ENCODE results near the gene TMPRSS9.

Gene TMPRSS9

GRCh38 chr19:2425622-2426581 is 65.8 kb downstream of the TMPRSS9 start:
- peaks cover 13 to 36% of the 10 kb centered on the region in 2 donors for H3K4me1 Mint-ChIP-seq
- H3K27me3 Mint-ChIP-seq, result no peaks in the 10 kb centered on the region
- peak overlapping the region; percentile 98 to 99 for H3K4me3 Mint-ChIP-seq
- H3K27ac Mint-ChIP-seq, result peak overlapping the region; percentile 99
- H3K36me3 Mint-ChIP-seq, result peaks cover 29 to 41% of the 10 kb centered on the region in 2 donors
- ATAC-seq (replicated peaks) (no peak), DNase-seq (no peak)
- no peaks in the 10 kb centered on the region for H3K9me3 Mint-ChIP-seq

- H3K27me3 Mint-ChIP-seq, result no peaks in the 10 kb centered on the region
- DNase-seq, result no peak
- peak; percentile 35 to 41 for ATAC-seq (replicated peaks)
- peaks cover 31 to 50% of the 10 kb centered on the region in 2 donors for H3K36me3 Mint-ChIP-seq
- peak overlapping the region; percentile 99 for H3K27ac Mint-ChIP-seq
- H3K4me3 Mint-ChIP-seq, result peak overlapping the region; percentile 98 to 99
- no peaks in the 10 kb centered on the region for H3K9me3 Mint-ChIP-seq
- peaks cover 13 to 36% of the 10 kb centered on the region in 2 donors for H3K4me1 Mint-ChIP-seq
These were observed 66.8 kb downstream of the TMPRSS9 start for GRCh38 chr19:2426611-2427428.

DNA sequence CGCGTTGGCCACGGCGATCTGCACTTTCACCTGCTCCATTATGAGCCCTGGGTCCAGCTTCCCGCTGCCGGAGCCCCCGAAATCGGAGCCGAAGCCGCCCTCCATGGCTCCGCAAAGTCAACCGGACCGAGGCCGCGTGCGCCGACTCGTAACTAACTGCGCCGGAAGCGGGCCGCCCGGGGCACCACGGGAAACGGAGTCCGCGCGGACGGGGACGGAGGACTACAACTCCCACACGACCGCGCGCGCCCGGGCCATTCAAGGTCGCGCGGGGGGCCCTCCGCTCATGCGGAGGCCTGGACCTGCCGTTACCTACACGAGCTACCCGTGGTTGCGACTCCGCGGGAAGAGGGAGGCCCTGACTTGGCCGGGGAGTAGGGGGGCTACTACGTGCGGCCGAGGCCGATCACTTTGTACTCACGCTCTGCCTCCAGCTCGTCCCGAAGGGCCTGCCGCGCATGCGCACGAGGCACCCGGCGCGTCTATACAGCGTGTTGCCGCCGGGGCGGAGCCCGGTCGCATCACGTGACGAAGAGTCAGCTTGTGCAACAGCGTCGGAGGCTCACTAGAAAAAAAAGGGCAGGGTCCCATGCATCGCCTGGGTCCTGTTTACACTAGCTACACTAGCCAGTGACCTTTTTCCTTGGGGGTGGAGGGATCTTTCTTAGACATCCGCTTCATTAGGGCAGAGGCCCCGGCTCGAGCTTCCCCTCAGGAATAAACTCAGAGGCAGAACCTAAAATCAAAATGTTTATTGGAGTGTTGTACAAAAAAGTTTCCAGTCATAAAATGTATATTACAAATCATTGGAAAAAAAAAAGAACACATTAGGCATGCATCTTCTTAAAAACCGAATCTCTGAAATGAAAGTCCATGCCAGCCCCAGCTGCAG is 67.6 kb downstream of the TMPRSS9 start, which contains the start of gene TIMM13:
TSS of gene TIMM13 (minus strand) at position 158 of the 892 bp plus-strand sequence. CDS start at position 105, 53 bp downstream.
- DNase-seq (peak; percentile 94), ATAC-seq (replicated peaks) (peak; percentile 92 to 94)
- no peaks in the 10 kb centered on the region for H3K9me3 Mint-ChIP-seq
- H3K4me3 Mint-ChIP-seq, result peak within 1 kb of the TSS; percentile 98 to 99
- peaks cover 13 to 36% of the 10 kb centered on the region in 2 donors for H3K4me1 Mint-ChIP-seq
- peak within 1 kb of the TSS; percentile 99 for H3K27ac Mint-ChIP-seq
- no peaks in the 10 kb centered on the region for H3K27me3 Mint-ChIP-seq
- H3K36me3 Mint-ChIP-seq, result peaks cover 32 to 53% of the 10 kb centered on the region in 2 donors

- H3K27me3 Mint-ChIP-seq, result no peaks in the 10 kb centered on the region
- H3K27ac Mint-ChIP-seq, result peak overlapping the region; percentile 73
- ATAC-seq (replicated peaks) (no peak), DNase-seq (no peak)
- peaks cover 32 to 53% of the 10 kb centered on the region in 2 donors for H3K36me3 Mint-ChIP-seq
- H3K4me3 Mint-ChIP-seq, result peak overlapping the region; percentile 46 to 99
- peaks cover 13 to 34% of the 10 kb centered on the region in 2 donors for H3K4me1 Mint-ChIP-seq
- no peaks in the 10 kb centered on the region for H3K9me3 Mint-ChIP-seq
These were observed 68.2 kb downstream of the TMPRSS9 start for GRCh38 chr19:2428321-2428690.

- Mint-ChIP-seq H3K27me3 (no peaks in the 10 kb centered on the region), H3K9me3 (no peaks in the 10 kb centered on the region), H3K27ac (peak overlapping the region; percentile 31), H3K4me3 (no peak overlapping the region), H3K36me3 (peaks cover 33 to 57% of the 10 kb centered on the region in 2 donors), H3K4me1 (peaks cover 12 to 31% of the 10 kb centered on the region in 2 donors)
- ATAC-seq (replicated peaks) (no peak), DNase-seq (no peak)
These were observed 69.0 kb downstream of the TMPRSS9 start for GRCh38 chr19:2428756-2429711.

DNA sequence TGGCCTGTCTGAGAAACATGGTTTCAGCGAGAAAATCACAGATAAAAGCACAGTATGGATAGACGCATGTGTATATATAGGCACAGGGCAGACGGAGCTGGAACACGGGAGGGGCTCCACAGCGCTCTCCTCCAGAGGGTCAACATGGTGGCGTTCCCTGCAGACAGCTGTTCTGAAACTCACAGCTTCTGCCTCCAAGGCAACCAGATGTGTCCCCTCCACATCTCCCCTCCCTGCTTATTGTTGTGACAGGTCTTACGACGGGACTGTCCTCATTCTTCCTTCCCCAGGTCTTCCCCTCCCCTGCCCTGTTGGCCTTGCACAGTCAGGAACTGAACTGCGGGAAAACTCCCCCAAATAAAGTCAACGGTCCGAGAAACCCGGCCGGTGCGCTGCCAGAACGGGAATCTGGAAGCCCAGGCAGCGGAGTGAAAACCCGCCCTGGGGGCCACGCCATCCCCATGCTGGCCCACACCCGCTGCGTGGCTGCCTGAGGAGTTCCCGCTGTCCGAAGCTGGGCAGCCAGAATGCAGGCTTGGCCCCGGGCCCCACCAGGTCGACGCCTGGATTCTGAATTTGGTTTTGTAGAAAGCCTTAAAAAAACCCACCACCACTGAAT is 70.0 kb downstream of the TMPRSS9 start:
- Mint-ChIP-seq H3K4me3 (peak overlapping the region in 1 of 2 donors; percentile 52), H3K36me3 (peaks cover 37 to 62% of the 10 kb centered on the region in 2 donors), H3K27ac (peak overlapping the region; percentile 42)

GRCh38 chr19:2431318-2432055 is 71.4 kb downstream of the TMPRSS9 start:
- H3K27ac Mint-ChIP-seq, result no peak overlapping the region

More for the DNA sequence above, 70.0 kb downstream of the TMPRSS9 start:
- ATAC-seq (replicated peaks), result no peak
- H3K27me3 Mint-ChIP-seq, result no peaks in the 10 kb centered on the region
- H3K4me1 Mint-ChIP-seq, result peaks cover 12 to 35% of the 10 kb centered on the region in 2 donors
- DNase-seq, result no peak
- H3K9me3 Mint-ChIP-seq, result no peaks in the 10 kb centered on the region

GRCh38 chr19:2432131-2432848 is 72.2 kb downstream of the TMPRSS9 start:
- Mint-ChIP-seq H3K9me3 (no peaks in the 10 kb centered on the region), H3K4me1 (peaks cover 8 to 18% of the 10 kb centered on the region in 2 donors), H3K4me3 (no peak overlapping the region), H3K27me3 (no peaks in the 10 kb centered on the region), H3K27ac (no peak overlapping the region), H3K36me3 (peaks cover 42 to 55% of the 10 kb centered on the region in 2 donors)
- DNase-seq (no peak), ATAC-seq (replicated peaks) (no peak)

More at GRCh38 chr19:2431318-2432055, 71.4 kb downstream of the TMPRSS9 start:
- no peaks in the 10 kb centered on the region for H3K9me3 Mint-ChIP-seq
- peaks cover 8 to 25% of the 10 kb centered on the region in 2 donors for H3K4me1 Mint-ChIP-seq
- DNase-seq (no peak), ATAC-seq (replicated peaks) (no peak)
- H3K27me3 Mint-ChIP-seq, result no peaks in the 10 kb centered on the region
- peaks cover 40 to 63% of the 10 kb centered on the region in 2 donors for H3K36me3 Mint-ChIP-seq
- H3K4me3 Mint-ChIP-seq, result no peak overlapping the region

GRCh38 chr19:2433854-2434253 is 73.8 kb downstream of the TMPRSS9 start:
- Mint-ChIP-seq H3K4me1 (peaks cover 5% of the 10 kb centered on the region in 2 donors), H3K4me3 (no peak overlapping the region), H3K27ac (no peak overlapping the region), H3K36me3 (peaks cover 46 to 52% of the 10 kb centered on the region in 2 donors), H3K27me3 (no peaks in the 10 kb centered on the region), H3K9me3 (no peaks in the 10 kb centered on the region)
- ATAC-seq (replicated peaks) (no peak), DNase-seq (no peak)

DNA sequence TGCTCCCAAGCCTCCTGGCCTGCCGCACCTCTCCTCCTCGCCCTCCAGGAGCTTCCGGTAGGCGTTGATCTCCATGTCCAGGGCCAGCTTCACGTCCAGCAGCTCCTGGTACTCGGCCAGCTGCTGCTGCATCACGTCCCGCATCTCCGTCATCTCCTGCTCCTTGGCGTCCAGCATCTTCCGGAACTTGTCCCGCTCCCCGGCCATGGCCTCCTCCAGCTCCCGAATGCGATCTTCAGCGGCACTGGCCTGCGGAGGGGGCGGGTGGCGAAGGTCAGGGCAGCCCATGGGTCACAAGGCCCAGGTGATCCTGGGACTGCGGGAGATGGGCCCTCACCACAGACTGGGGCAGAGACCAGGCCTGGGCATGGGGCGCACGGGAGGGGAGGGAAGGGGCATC is 74.2 kb downstream of the TMPRSS9 start:
- peak overlapping the region; percentile 31 for H3K27ac Mint-ChIP-seq
- H3K27me3 Mint-ChIP-seq, result no peaks in the 10 kb centered on the region
- H3K4me3 Mint-ChIP-seq, result no peak overlapping the region
- peaks cover 43 to 48% of the 10 kb centered on the region in 2 donors for H3K36me3 Mint-ChIP-seq
- H3K4me1 Mint-ChIP-seq, result peaks cover 2 to 4% of the 10 kb centered on the region in 2 donors
- no peaks in the 10 kb centered on the region for H3K9me3 Mint-ChIP-seq
- DNase-seq, result no peak
- ATAC-seq (replicated peaks), result no peak

DNA sequence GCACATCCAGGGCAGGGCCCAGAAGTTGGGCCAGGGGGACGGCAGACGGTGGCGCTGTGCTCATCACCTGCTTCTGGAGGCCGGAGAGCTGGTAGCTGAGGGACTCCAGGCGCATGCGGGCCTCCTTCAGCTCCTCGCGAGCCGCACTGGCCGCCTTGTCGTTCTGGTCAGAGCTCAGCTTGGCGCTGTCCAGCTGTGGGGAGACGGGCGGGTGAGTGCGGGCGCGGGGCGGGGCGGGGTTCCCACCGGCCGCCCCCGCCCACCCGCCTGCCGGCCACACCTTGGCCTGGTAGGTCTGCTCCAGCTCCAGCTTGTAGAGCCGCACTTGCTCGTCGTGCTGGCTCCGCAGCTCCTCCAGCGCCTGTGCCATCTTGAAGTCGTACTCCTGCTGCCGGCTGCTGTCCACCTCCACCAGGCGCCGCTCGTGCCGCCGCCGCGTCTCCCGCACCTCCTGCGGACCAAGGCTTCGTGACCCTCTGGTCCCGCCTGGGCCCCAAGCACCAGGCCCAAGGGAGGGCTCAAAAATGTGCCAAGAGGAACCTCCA is 74.7 kb downstream of the TMPRSS9 start:
- no peak overlapping the region for H3K27ac Mint-ChIP-seq
- peaks cover 40 to 45% of the 10 kb centered on the region in 2 donors for H3K36me3 Mint-ChIP-seq

More for the DNA sequence above, 74.7 kb downstream of the TMPRSS9 start:
- Mint-ChIP-seq H3K4me3 (no peak overlapping the region), H3K27me3 (no peaks in the 10 kb centered on the region), H3K9me3 (no peaks in the 10 kb centered on the region), H3K4me1 (peaks cover 2 to 4% of the 10 kb centered on the region in 2 donors)
- DNase-seq (no peak), ATAC-seq (replicated peaks) (no peak)
